ENCODE data around the gene NOTCH3. TPM values are rescaled to one million over a fixed set of nuclear protein-coding genes. Genes with fewer than 3 reads are reported as not detected.

NOTCH3 gene
- total and polyA plus RNA-seq, 4 donors = 0.49 to 3.7 (median 2.9) TPM

DNA sequence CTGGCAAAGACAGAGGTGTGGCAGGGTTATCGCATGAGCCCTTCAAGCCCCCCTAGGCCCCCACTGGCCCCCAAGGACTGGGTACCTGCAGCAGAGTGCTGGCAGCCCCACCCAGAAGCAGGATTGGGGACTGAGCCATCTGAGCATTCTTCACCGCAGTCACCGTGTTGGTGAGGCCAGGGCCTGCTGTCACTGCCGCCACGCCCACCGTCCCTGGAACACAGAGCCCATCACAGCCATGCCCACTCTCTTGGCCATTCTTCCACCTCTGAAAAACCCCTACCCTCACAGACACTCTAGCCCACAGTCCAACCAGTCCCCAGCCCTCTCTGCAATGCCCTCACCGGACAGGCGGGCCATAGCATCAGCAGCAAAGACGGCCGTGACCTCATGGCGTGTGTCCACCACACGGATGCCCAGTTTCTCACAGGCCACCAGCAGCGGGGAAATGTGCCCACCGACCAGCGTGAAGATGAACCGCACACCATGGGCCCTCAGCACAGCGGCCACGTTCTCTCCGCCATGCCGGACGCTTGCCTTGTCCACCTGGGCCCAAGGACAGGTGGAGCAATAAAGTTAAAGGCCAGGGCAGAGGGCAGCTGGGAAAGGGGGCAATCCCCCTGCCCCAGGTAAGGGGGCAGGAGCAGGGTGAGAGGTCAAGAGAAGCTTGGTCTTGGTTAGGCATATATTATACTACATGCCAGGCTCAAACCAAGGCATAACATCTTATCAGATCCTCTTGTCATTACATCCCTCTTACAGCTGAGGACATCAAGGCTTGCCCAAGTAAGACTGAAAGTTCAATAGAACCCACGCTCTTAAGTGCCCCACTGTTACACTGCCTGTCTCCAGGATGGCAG, 77.5 kb downstream of the NOTCH3 start:
- no peak overlapping the region for H3K27ac ChIP-seq (ENCODE audit: low read depth in 1 of 2, low read length in 2 of 2)
- no peak for DNase-seq (ENCODE audit: low spot score)
- H3K36me3 ChIP-seq (ENCODE audit: control insufficient read depth in 4 of 4, insufficient read depth in 3 of 4, low read depth in 1 of 4, low read length in 3 of 4) = peaks cover 18 to 38% (median 23%) of the 10 kb centered on the region in 4 donors

More for the DNA sequence above, 77.5 kb downstream of the NOTCH3 start:
- Histone ChIP-seq H3K4me3 (ENCODE audit: low read depth in 1 of 3, low read length in 3 of 3) (no peak overlapping the region), H3K9me3 (ENCODE audit: control insufficient read depth in 4 of 4, low read length in 3 of 4) (no peaks in the 10 kb centered on the region), H3K9ac (ENCODE audit: low read depth in 1 of 2, low read length in 2 of 2) (no peak overlapping the region), H3K27me3 (ENCODE audit: control insufficient read depth in 4 of 4, insufficient read depth in 4 of 4, low read length in 3 of 4) (no peaks in the 10 kb centered on the region), H3K4me1 (ENCODE audit: control insufficient read depth in 4 of 4, insufficient read depth in 4 of 4, low read length in 3 of 4) (peaks cover 0 to 21% (median 16%) of the 10 kb centered on the region in 4 donors)
- TF ChIP-seq, protein P1, sequence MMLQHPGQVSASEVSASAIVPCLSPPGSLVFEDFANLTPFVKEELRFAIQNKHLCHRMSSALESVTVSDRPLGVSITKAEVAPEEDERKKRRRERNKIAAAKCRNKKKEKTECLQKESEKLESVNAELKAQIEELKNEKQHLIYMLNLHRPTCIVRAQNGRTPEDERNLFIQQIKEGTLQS (IDR thresholded peaks at IDR 0.05) = no peak
- TF ChIP-seq, protein P2, sequence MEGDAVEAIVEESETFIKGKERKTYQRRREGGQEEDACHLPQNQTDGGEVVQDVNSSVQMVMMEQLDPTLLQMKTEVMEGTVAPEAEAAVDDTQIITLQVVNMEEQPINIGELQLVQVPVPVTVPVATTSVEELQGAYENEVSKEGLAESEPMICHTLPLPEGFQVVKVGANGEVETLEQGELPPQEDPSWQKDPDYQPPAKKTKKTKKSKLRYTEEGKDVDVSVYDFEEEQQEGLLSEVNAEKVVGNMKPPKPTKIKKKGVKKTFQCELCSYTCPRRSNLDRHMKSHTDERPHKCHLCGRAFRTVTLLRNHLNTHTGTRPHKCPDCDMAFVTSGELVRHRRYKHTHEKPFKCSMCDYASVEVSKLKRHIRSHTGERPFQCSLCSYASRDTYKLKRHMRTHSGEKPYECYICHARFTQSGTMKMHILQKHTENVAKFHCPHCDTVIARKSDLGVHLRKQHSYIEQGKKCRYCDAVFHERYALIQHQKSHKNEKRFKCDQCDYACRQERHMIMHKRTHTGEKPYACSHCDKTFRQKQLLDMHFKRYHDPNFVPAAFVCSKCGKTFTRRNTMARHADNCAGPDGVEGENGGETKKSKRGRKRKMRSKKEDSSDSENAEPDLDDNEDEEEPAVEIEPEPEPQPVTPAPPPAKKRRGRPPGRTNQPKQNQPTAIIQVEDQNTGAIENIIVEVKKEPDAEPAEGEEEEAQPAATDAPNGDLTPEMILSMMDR (IDR thresholded peaks at IDR 0.05; ENCODE audit: low read depth, low read length, missing input control) = no peak
- TF ChIP-seq RAD21 (IDR thresholded peaks at IDR 0.05) (no peak), JUND (IDR thresholded peaks at IDR 0.05) (no peak), FOXA1 (IDR thresholded peaks at IDR 0.05) (no peak), SP1 (IDR thresholded peaks at IDR 0.05) (no peak), FOXA2 (IDR thresholded peaks at IDR 0.05) (no peak), YY1 (IDR thresholded peaks at IDR 0.05) (no peak), MAX (IDR thresholded peaks at IDR 0.05) (no peak), ZBTB33 (IDR thresholded peaks at IDR 0.05) (no peak), EGR1 (IDR thresholded peaks at IDR 0.05; ENCODE audit: low read depth in 2 of 2) (no peak), TAF1 (conservative IDR thresholded peaks at IDR 0.05) (no peak), GABPA (IDR thresholded peaks at IDR 0.05 in 1 of 2, conservative IDR thresholded peaks at IDR 0.05 in 1 of 2) (no peak), HNF4A (conservative IDR thresholded peaks at IDR 0.05) (no peak), RXRA (IDR thresholded peaks at IDR 0.05) (no peak)
- TF ChIP-seq, protein P3, sequence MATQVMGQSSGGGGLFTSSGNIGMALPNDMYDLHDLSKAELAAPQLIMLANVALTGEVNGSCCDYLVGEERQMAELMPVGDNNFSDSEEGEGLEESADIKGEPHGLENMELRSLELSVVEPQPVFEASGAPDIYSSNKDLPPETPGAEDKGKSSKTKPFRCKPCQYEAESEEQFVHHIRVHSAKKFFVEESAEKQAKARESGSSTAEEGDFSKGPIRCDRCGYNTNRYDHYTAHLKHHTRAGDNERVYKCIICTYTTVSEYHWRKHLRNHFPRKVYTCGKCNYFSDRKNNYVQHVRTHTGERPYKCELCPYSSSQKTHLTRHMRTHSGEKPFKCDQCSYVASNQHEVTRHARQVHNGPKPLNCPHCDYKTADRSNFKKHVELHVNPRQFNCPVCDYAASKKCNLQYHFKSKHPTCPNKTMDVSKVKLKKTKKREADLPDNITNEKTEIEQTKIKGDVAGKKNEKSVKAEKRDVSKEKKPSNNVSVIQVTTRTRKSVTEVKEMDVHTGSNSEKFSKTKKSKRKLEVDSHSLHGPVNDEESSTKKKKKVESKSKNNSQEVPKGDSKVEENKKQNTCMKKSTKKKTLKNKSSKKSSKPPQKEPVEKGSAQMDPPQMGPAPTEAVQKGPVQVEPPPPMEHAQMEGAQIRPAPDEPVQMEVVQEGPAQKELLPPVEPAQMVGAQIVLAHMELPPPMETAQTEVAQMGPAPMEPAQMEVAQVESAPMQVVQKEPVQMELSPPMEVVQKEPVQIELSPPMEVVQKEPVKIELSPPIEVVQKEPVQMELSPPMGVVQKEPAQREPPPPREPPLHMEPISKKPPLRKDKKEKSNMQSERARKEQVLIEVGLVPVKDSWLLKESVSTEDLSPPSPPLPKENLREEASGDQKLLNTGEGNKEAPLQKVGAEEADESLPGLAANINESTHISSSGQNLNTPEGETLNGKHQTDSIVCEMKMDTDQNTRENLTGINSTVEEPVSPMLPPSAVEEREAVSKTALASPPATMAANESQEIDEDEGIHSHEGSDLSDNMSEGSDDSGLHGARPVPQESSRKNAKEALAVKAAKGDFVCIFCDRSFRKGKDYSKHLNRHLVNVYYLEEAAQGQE (IDR thresholded peaks at IDR 0.05) = no peak
- WGBS = 96% methylated on average over 22 of the region's 22 CpGs

Data from liver (tissue), 9 donors.